HEK293 (cell line): ENCODE data around the gene DCST2.

ENCODE experiments used
- CTCF ChIA-PET: fragments of 350-600 bp; formaldehyde crosslinking; extraction: SDS; loops from one replicate; lab custom pipeline; 2021; ENCODE audit warnings: antibody characterized with exemption; lab: Yijun Ruan, JAX
- POLR2A ChIA-PET: fragments of 300-600 bp; formaldehyde crosslinking; extraction: SDS; loops from one replicate; lab custom pipeline; 2020; ENCODE audit warnings: antibody characterized with exemption, inconsistent platforms; lab: Yijun Ruan, JAX
- H3K27ac ChIP-seq: fragments of 200-500 bp; sonication (Bioruptor generic); 2 replicates; pipeline ENCODE4 v1.5.1; 2014; ENCODE audit warnings: low read depth, low read length, control low read depth, inconsistent platforms; ENCODE audit errors: extremely low read depth
- H3K36me3 ChIP-seq, 2 experiments: fragments of 200-500 bp in 1 of 2; sonication (Bioruptor generic) in 1 of 2; 1 replicate in 1 of 2; 2 replicates in 1 of 2; pipeline ENCODE4 v1.5.1; 2014 to 2017; ENCODE audit warnings: inconsistent platforms in 2 of 2, low read length in 2 of 2; ENCODE audit not compliant: control insufficient read depth in 2 of 2, insufficient read depth in 1 of 2
- H3K4me1 ChIP-seq: fragments of 200-500 bp; sonication (Bioruptor generic); 2 replicates; pipeline ENCODE4 v1.5.1; 2014; ENCODE audit warnings: mild to moderate bottlenecking, low read length, inconsistent platforms; ENCODE audit not compliant: control insufficient read depth, insufficient read depth
- H3K4me3 ChIP-seq: 2 replicates; pipeline ENCODE4 v1.5.1; 2011; ENCODE audit warnings: low read depth, mild to moderate bottlenecking, control low read depth, low read length, moderate library complexity
- H3K9me3 ChIP-seq: fragments of 200-500 bp; sonication (Bioruptor generic); 2 replicates; pipeline ENCODE4 v1.5.1; 2014; ENCODE audit warnings: low read depth, low read length, inconsistent platforms; ENCODE audit not compliant: control insufficient read depth, insufficient read depth
- ELK4 ChIP-seq: IDR thresholded peaks from 2 replicates; pipeline ENCODE4 v1.6.1; 2011; ENCODE audit warnings: mild to moderate bottlenecking, low read depth, low read length, borderline replicate concordance
- KLF1 ChIP-seq: fragments of 450-650 bp; formaldehyde crosslinking; IDR thresholded peaks from 2 replicates; pipeline ENCODE4 v1.5.1; 2016; ENCODE audit warnings: missing biosample characterization, missing genetic modification characterization
- PATZ1 ChIP-seq: fragments of 450-650 bp; formaldehyde crosslinking; IDR thresholded peaks from 2 replicates; pipeline ENCODE4 v1.5.1; 2016; ENCODE audit warnings: missing biosample characterization, missing genetic modification characterization
- REST ChIP-seq: fragments of 450-650 bp; formaldehyde crosslinking; IDR thresholded peaks from 2 replicates; pipeline ENCODE4 v1.5.1; 2016; ENCODE audit warnings: missing biosample characterization, missing genetic modification characterization
- SALL2 ChIP-seq: fragments of 450-650 bp; formaldehyde crosslinking; IDR thresholded peaks from 2 replicates; pipeline ENCODE4 v1.5.0; 2017; ENCODE audit warnings: missing biosample characterization, mild to moderate bottlenecking, missing genetic modification characterization, borderline replicate concordance
- ZBTB26 ChIP-seq: fragments of 450-650 bp; formaldehyde crosslinking; optimal IDR thresholded peaks from 2 replicates; pipeline ENCODE3; 2016; ENCODE audit warnings: missing biosample characterization, mild to moderate bottlenecking, missing genetic modification characterization
- ZFP41 ChIP-seq: fragments of 450-650 bp; formaldehyde crosslinking; IDR thresholded peaks from 2 replicates; pipeline ENCODE4 v1.5.1; 2016; ENCODE audit warnings: missing biosample characterization, missing genetic modification characterization, borderline replicate concordance
- ZFP69B ChIP-seq: fragments of 450-650 bp; formaldehyde crosslinking; IDR thresholded peaks from 2 replicates; pipeline ENCODE4 v1.5.1; 2016; ENCODE audit warnings: missing biosample characterization, missing genetic modification characterization
- ZIC2 ChIP-seq: fragments of 450-650 bp; formaldehyde crosslinking; IDR thresholded peaks from 2 replicates; pipeline ENCODE4 v1.5.1; 2016; ENCODE audit warnings: missing biosample characterization, missing genetic modification characterization
- ZNF112 ChIP-seq: fragments of 450-650 bp; formaldehyde crosslinking; IDR thresholded peaks from 2 replicates; pipeline ENCODE4 v1.5.0; 2017; ENCODE audit warnings: missing biosample characterization, missing genetic modification characterization
- ZNF140 ChIP-seq: fragments of 450-650 bp; formaldehyde crosslinking; IDR thresholded peaks from 2 replicates; pipeline ENCODE4 v1.5.1; 2016; ENCODE audit warnings: missing biosample characterization, missing genetic modification characterization
- ZNF221 ChIP-seq: fragments of 450-650 bp; formaldehyde crosslinking; IDR thresholded peaks from 2 replicates; pipeline ENCODE4 v1.5.1; 2017; ENCODE audit warnings: missing biosample characterization, missing genetic modification characterization, borderline replicate concordance
- ZNF354C ChIP-seq: fragments of 450-650 bp; formaldehyde crosslinking; IDR thresholded peaks from 2 replicates; pipeline ENCODE4 v1.5.1; 2016; ENCODE audit warnings: missing biosample characterization, missing genetic modification characterization, low read depth, borderline replicate concordance
- ZNF48 ChIP-seq: fragments of 450-650 bp; formaldehyde crosslinking; IDR thresholded peaks from 2 replicates; pipeline ENCODE4 v1.5.1; 2016; ENCODE audit warnings: missing biosample characterization, missing genetic modification characterization
- ZNF488 ChIP-seq: fragments of 450-650 bp; formaldehyde crosslinking; IDR thresholded peaks from 2 replicates; pipeline ENCODE4 v1.5.1; 2016; ENCODE audit warnings: missing biosample characterization, missing genetic modification characterization
- ZNF571 ChIP-seq: fragments of 450-650 bp; formaldehyde crosslinking; IDR thresholded peaks from 2 replicates; pipeline ENCODE4 v1.5.0; 2017; ENCODE audit warnings: missing biosample characterization, missing genetic modification characterization
- ZNF654 ChIP-seq: fragments of 450-650 bp; formaldehyde crosslinking; IDR thresholded peaks from 2 replicates; pipeline ENCODE4 v1.5.1; 2016; ENCODE audit warnings: low read depth, missing biosample characterization, missing genetic modification characterization
- ZNF660 ChIP-seq: fragments of 450-650 bp; IDR thresholded peaks from 2 replicates; pipeline ENCODE4 v1.5.1; 2018; ENCODE audit warnings: missing biosample characterization, mild to moderate bottlenecking, missing genetic modification characterization
- TF ChIP-seq, protein P1 (sequence below): fragments of 450-650 bp; formaldehyde crosslinking; IDR thresholded peaks from 2 replicates; pipeline ENCODE4 v1.5.1; 2017; ENCODE audit warnings: missing biosample characterization, missing genetic modification characterization
- TF ChIP-seq, protein P2 (sequence below): fragments of 450-650 bp; formaldehyde crosslinking; IDR thresholded peaks from 2 replicates; pipeline ENCODE4 v1.5.1; 2017; ENCODE audit warnings: missing biosample characterization, missing genetic modification characterization
- TF ChIP-seq, protein P3 (sequence below): fragments of 450-650 bp; formaldehyde crosslinking; IDR thresholded peaks from 2 replicates; pipeline ENCODE4 v1.5.1; 2016; ENCODE audit warnings: missing biosample characterization, missing genetic modification characterization

Gene DCST2

DNA sequence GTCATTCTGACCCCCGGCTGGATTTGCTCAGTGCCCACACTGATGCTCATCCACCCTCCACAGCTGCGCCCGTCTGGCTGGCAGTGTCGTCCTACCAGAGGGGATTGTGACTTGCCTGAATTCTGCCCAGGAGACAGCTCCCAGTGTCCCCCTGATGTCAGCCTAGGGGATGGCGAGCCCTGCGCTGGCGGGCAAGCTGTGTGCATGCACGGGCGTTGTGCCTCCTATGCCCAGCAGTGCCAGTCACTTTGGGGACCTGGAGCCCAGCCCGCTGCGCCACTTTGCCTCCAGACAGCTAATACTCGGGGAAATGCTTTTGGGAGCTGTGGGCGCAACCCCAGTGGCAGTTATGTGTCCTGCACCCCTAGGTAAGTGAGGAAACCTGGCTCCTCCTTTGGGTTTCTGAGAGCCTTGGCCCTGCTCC is 24.2 kb upstream of the DCST2 start (continued):
- TF ChIP-seq ZBTB26 (tag by site-specific recombination) = no peak
- no peak for TF ChIP-seq REST (tag by site-specific recombination)
- no peak for TF ChIP-seq ZFP69B (tag by site-specific recombination)

DNA sequence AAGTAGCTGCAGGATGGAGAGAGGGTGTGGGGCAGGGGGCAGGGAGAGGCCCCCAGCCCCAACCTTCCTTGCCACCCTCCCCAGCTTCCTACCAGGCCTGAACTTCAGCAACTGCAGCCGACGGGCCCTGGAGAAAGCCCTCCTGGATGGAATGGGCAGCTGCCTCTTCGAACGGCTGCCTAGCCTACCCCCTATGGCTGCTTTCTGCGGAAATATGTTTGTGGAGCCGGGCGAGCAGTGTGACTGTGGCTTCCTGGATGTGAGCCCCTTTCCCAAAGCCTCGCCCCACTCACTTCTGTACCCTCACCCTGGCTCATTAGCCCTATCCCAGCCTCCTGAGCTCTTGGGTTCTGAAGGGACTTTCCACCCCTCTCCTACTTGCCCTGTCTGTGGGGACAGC is 23.5 kb upstream of the DCST2 start:
- POLR2A ChIA-PET = interaction anchor here (0.6 to 1.4 kb wide), 2 partner anchors 36 to 85 kb away, joined by 3 read pairs; no protein-coding TSS in a partner anchor
- Histone ChIP-seq H3K4me1 (no peaks in the 10 kb centered on the region; the same call in 1 of the 2 replicates), H3K27ac (no peak overlapping the region), H3K36me3 (peaks cover 0 to 69% of the 10 kb centered on the region in 2 experiments; a peak in 1 of 3 replicates), H3K4me3 (no peak overlapping the region), H3K9me3 (no peaks in the 10 kb centered on the region)
- CTCF ChIA-PET = interaction anchor here (0.5 to 10.9 kb wide), 7 partner anchors 8 to 591 kb away, joined by 3 to 117 read pairs (median 3); no protein-coding TSS in a partner anchor
- TF ChIP-seq ZNF571 (no peak), ZNF221 (tag by site-specific recombination) (no peak), ZNF660 (no peak), ZFP41 (no peak), ZNF140 (tag by site-specific recombination) (no peak), ZNF112 (tag by site-specific recombination) (no peak), KLF1 (tag by site-specific recombination) (no peak), ZNF654 (tag by site-specific recombination) (no peak), ELK4 (no peak), PATZ1 (tag by site-specific recombination) (no peak), ZNF48 (tag by site-specific recombination) (no peak), ZIC2 (no peak), ZNF354C (tag by site-specific recombination) (no peak), ZNF488 (tag by site-specific recombination) (no peak), SALL2 (tag by site-specific recombination) (no peak)
- TF ChIP-seq, protein P1, sequence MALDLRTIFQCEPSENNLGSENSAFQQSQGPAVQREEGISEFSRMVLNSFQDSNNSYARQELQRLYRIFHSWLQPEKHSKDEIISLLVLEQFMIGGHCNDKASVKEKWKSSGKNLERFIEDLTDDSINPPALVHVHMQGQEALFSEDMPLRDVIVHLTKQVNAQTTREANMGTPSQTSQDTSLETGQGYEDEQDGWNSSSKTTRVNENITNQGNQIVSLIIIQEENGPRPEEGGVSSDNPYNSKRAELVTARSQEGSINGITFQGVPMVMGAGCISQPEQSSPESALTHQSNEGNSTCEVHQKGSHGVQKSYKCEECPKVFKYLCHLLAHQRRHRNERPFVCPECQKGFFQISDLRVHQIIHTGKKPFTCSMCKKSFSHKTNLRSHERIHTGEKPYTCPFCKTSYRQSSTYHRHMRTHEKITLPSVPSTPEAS (tag by site-specific recombination) = no peak
- TF ChIP-seq, protein P2, sequence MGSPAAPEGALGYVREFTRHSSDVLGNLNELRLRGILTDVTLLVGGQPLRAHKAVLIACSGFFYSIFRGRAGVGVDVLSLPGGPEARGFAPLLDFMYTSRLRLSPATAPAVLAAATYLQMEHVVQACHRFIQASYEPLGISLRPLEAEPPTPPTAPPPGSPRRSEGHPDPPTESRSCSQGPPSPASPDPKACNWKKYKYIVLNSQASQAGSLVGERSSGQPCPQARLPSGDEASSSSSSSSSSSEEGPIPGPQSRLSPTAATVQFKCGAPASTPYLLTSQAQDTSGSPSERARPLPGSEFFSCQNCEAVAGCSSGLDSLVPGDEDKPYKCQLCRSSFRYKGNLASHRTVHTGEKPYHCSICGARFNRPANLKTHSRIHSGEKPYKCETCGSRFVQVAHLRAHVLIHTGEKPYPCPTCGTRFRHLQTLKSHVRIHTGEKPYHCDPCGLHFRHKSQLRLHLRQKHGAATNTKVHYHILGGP (tag by site-specific recombination) = no peak
- TF ChIP-seq, protein P3, sequence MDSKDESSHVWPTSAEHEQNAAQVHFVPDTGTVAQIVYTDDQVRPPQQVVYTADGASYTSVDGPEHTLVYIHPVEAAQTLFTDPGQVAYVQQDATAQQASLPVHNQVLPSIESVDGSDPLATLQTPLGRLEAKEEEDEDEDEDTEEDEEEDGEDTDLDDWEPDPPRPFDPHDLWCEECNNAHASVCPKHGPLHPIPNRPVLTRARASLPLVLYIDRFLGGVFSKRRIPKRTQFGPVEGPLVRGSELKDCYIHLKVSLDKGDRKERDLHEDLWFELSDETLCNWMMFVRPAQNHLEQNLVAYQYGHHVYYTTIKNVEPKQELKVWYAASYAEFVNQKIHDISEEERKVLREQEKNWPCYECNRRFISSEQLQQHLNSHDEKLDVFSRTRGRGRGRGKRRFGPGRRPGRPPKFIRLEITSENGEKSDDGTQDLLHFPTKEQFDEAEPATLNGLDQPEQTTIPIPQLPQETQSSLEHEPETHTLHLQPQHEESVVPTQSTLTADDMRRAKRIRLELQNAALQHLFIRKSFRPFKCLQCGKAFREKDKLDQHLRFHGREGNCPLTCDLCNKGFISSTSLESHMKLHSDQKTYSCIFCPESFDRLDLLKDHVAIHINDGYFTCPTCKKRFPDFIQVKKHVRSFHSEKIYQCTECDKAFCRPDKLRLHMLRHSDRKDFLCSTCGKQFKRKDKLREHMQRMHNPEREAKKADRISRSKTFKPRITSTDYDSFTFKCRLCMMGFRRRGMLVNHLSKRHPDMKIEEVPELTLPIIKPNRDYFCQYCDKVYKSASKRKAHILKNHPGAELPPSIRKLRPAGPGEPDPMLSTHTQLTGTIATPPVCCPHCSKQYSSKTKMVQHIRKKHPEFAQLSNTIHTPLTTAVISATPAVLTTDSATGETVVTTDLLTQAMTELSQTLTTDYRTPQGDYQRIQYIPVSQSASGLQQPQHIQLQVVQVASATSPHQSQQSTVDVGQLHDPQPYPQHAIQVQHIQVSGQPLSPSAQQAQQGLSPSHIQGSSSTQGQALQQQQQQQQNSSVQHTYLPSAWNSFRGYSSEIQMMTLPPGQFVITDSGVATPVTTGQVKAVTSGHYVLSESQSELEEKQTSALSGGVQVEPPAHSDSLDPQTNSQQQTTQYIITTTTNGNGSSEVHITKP (tag by site-specific recombination) = no peak
